ENCODE data around the gene FAM163B. TPM values are rescaled to one million over a fixed set of nuclear protein-coding genes. Genes with fewer than 3 reads are reported as not detected.

Gene FAM163B
- total and polyA plus RNA-seq, 4 donors, result 2.1 to 4.0 (median 3.4) TPM

DNA sequence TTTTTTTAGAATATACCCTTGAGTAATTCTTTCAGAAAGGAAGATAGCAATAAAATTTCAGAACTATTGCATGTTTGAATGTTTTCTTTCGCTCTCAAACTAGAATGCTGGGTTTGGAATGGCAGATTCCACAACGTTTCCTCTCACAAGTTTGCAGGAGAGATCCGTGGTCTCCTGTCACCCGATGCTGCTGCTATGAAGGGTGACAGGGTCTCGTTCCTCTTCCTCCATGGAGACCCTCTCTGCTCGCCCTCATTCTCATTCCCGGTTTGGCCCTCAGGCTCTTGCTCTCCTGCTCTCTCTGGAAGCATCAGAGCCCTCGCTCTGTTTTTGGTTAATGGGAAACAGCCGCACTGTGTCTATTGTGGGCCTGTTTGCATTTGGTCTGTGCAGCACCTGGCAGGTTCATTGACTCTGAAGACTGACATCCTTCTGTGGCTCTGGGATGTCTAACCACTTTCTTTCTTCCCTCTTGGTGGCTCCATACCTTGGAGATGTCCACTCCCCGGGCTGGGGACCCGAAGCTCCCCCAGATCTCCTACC lies 12.6 kb upstream of the FAM163B start:
- H3K27me3 ChIP-seq (ENCODE audit: control insufficient read depth in 4 of 4, insufficient read depth in 4 of 4, low read length in 3 of 4), result peaks cover 0 to 3% (median under 1%) of the 10 kb centered on the region in 4 donors
- H3K9ac ChIP-seq (ENCODE audit: low read depth in 1 of 2, low read length in 2 of 2), result no peak overlapping the region
- no peaks in the 10 kb centered on the region for H3K9me3 ChIP-seq (ENCODE audit: control insufficient read depth in 4 of 4, low read length in 3 of 4)
- no peaks in the 10 kb centered on the region for H3K36me3 ChIP-seq (ENCODE audit: control insufficient read depth in 4 of 4, insufficient read depth in 3 of 4, low read depth in 1 of 4, low read length in 3 of 4)
- no peaks in the 10 kb centered on the region for H3K4me1 ChIP-seq (ENCODE audit: control insufficient read depth in 4 of 4, insufficient read depth in 4 of 4, low read length in 3 of 4)
- DNase-seq (ENCODE audit: low spot score), result no peak
- no peak overlapping the region for H3K27ac ChIP-seq (ENCODE audit: low read depth in 1 of 2, low read length in 2 of 2)
- no peak for TF ChIP-seq GABPA (IDR thresholded peaks at IDR 0.05 in 1 of 2, conservative IDR thresholded peaks at IDR 0.05 in 1 of 2)
- no peak for TF ChIP-seq YY1 (IDR thresholded peaks at IDR 0.05)
- TF ChIP-seq RXRA (IDR thresholded peaks at IDR 0.05), result no peak
- no peak for TF ChIP-seq JUND (IDR thresholded peaks at IDR 0.05)
- TF ChIP-seq SP1 (IDR thresholded peaks at IDR 0.05), result no peak
- 74% methylated on average over 11 of the region's 11 CpGs for WGBS
- no peak overlapping the region for H3K4me3 ChIP-seq (ENCODE audit: low read depth in 1 of 3, low read length in 3 of 3)

DNA sequence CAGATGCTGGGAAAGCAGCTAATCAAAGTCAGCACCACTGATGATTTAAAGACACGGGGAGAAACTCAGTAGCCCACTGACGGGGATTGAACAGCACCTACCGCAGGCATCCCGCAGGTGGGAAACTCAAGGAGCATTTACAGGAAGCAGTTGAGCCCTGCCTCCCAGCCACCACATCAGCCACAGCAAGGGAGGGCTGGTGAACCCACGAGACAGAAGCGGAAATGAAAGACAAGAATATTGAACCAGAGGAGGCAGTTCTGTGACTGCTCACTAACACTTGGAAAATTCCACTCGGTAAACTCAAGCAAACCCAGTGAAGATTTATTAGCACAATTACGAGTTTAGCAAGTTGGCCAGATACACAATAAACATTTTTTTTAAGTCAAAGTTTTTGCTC lies 10.6 kb upstream of the FAM163B start:
- no peak for TF ChIP-seq HNF4G (IDR thresholded peaks at IDR 0.05)
- TF ChIP-seq JUND (IDR thresholded peaks at IDR 0.05), result no peak
- no peak for TF ChIP-seq GABPA (IDR thresholded peaks at IDR 0.05 in 1 of 2, conservative IDR thresholded peaks at IDR 0.05 in 1 of 2)
- TF ChIP-seq, protein P1, sequence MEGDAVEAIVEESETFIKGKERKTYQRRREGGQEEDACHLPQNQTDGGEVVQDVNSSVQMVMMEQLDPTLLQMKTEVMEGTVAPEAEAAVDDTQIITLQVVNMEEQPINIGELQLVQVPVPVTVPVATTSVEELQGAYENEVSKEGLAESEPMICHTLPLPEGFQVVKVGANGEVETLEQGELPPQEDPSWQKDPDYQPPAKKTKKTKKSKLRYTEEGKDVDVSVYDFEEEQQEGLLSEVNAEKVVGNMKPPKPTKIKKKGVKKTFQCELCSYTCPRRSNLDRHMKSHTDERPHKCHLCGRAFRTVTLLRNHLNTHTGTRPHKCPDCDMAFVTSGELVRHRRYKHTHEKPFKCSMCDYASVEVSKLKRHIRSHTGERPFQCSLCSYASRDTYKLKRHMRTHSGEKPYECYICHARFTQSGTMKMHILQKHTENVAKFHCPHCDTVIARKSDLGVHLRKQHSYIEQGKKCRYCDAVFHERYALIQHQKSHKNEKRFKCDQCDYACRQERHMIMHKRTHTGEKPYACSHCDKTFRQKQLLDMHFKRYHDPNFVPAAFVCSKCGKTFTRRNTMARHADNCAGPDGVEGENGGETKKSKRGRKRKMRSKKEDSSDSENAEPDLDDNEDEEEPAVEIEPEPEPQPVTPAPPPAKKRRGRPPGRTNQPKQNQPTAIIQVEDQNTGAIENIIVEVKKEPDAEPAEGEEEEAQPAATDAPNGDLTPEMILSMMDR (IDR thresholded peaks at IDR 0.05; ENCODE audit: low read depth, low read length, missing input control), result no peak
- TF ChIP-seq, protein P2, sequence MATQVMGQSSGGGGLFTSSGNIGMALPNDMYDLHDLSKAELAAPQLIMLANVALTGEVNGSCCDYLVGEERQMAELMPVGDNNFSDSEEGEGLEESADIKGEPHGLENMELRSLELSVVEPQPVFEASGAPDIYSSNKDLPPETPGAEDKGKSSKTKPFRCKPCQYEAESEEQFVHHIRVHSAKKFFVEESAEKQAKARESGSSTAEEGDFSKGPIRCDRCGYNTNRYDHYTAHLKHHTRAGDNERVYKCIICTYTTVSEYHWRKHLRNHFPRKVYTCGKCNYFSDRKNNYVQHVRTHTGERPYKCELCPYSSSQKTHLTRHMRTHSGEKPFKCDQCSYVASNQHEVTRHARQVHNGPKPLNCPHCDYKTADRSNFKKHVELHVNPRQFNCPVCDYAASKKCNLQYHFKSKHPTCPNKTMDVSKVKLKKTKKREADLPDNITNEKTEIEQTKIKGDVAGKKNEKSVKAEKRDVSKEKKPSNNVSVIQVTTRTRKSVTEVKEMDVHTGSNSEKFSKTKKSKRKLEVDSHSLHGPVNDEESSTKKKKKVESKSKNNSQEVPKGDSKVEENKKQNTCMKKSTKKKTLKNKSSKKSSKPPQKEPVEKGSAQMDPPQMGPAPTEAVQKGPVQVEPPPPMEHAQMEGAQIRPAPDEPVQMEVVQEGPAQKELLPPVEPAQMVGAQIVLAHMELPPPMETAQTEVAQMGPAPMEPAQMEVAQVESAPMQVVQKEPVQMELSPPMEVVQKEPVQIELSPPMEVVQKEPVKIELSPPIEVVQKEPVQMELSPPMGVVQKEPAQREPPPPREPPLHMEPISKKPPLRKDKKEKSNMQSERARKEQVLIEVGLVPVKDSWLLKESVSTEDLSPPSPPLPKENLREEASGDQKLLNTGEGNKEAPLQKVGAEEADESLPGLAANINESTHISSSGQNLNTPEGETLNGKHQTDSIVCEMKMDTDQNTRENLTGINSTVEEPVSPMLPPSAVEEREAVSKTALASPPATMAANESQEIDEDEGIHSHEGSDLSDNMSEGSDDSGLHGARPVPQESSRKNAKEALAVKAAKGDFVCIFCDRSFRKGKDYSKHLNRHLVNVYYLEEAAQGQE (IDR thresholded peaks at IDR 0.05), result no peak
- no peak for TF ChIP-seq EGR1 (IDR thresholded peaks at IDR 0.05; ENCODE audit: low read depth in 2 of 2)
- TF ChIP-seq, protein P3, sequence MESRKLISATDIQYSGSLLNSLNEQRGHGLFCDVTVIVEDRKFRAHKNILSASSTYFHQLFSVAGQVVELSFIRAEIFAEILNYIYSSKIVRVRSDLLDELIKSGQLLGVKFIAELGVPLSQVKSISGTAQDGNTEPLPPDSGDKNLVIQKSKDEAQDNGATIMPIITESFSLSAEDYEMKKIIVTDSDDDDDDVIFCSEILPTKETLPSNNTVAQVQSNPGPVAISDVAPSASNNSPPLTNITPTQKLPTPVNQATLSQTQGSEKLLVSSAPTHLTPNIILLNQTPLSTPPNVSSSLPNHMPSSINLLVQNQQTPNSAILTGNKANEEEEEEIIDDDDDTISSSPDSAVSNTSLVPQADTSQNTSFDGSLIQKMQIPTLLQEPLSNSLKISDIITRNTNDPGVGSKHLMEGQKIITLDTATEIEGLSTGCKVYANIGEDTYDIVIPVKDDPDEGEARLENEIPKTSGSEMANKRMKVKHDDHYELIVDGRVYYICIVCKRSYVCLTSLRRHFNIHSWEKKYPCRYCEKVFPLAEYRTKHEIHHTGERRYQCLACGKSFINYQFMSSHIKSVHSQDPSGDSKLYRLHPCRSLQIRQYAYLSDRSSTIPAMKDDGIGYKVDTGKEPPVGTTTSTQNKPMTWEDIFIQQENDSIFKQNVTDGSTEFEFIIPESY (IDR thresholded peaks at IDR 0.05), result no peak
- TF ChIP-seq, protein P4, sequence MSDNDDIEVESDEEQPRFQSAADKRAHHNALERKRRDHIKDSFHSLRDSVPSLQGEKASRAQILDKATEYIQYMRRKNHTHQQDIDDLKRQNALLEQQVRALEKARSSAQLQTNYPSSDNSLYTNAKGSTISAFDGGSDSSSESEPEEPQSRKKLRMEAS (IDR thresholded peaks at IDR 0.05), result no peak
- TF ChIP-seq FOXA1 (IDR thresholded peaks at IDR 0.05), result no peak
- TF ChIP-seq TAF1 (conservative IDR thresholded peaks at IDR 0.05), result no peak
- TF ChIP-seq, protein P5, sequence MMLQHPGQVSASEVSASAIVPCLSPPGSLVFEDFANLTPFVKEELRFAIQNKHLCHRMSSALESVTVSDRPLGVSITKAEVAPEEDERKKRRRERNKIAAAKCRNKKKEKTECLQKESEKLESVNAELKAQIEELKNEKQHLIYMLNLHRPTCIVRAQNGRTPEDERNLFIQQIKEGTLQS (IDR thresholded peaks at IDR 0.05), result no peak
- no peak for TF ChIP-seq RXRA (IDR thresholded peaks at IDR 0.05)
- TF ChIP-seq HNF4A (conservative IDR thresholded peaks at IDR 0.05), result no peak
- TF ChIP-seq YY1 (IDR thresholded peaks at IDR 0.05), result no peak
- TF ChIP-seq RAD21 (IDR thresholded peaks at IDR 0.05), result no peak
- TF ChIP-seq SP1 (IDR thresholded peaks at IDR 0.05), result no peak
- H3K4me1 ChIP-seq (ENCODE audit: control insufficient read depth in 4 of 4, insufficient read depth in 4 of 4, low read length in 3 of 4), result no peaks in the 10 kb centered on the region

More for the DNA sequence above, 10.6 kb upstream of the FAM163B start:
- Histone ChIP-seq H3K27me3 (ENCODE audit: control insufficient read depth in 4 of 4, insufficient read depth in 4 of 4, low read length in 3 of 4) (peaks cover 0 to 3% (median under 1%) of the 10 kb centered on the region in 4 donors), H3K36me3 (ENCODE audit: control insufficient read depth in 4 of 4, insufficient read depth in 3 of 4, low read depth in 1 of 4, low read length in 3 of 4) (no peaks in the 10 kb centered on the region), H3K9me3 (ENCODE audit: control insufficient read depth in 4 of 4, low read length in 3 of 4) (no peaks in the 10 kb centered on the region), H3K4me3 (ENCODE audit: low read depth in 1 of 3, low read length in 3 of 3) (no peak overlapping the region), H3K9ac (ENCODE audit: low read depth in 1 of 2, low read length in 2 of 2) (no peak overlapping the region), H3K27ac (ENCODE audit: low read depth in 1 of 2, low read length in 2 of 2) (no peak overlapping the region)
- no peak for DNase-seq (ENCODE audit: low spot score)
- WGBS, result 29% methylated on average over 8 of the region's 8 CpGs

All from liver (tissue), 9 donors.